Left lobe of liver (tissue), 2 donors: ENCODE measurements around the gene IGF2BP2. TPM values are rescaled to one million over a fixed set of nuclear protein-coding genes. Genes with fewer than 3 reads are reported as not detected.

ENCODE experiments used
- ATAC-seq: fragments of 200-7000 bp; cut with Tn5 transposase; one replicate; pipeline ENCODE4 v1.9.1; 2020; ENCODE audit warnings: mild to moderate bottlenecking, moderate library complexity
- DNase-seq: peaks from one replicate; pipeline ENCODE4 v3.0.0-alpha.2; 2020; ENCODE audit warnings: low spot score
- total RNA-seq: library from RNA; stranded (reverse); gene quantifications from one replicate; pipeline ENCODE4 v1.2.1, GENCODE V29; 2021
- donor health status: DM: no; HTN: no; CAD: no; lungs with moderate emphysema.
- donor health status: DM: no; HTN: yes; CAD: no.

Gene IGF2BP2
- total RNA-seq, 1 donor from 2014 or later = 1.2 TPM

- DNase-seq (no peak), ATAC-seq (no peak)
Measured at GRCh38 chr3:185594073-185594472, 230.8 kb downstream of the IGF2BP2 start.

Other genes with a start within 250 kb of the IGF2BP2 start
- 19.6 TPM for gene SENP2, start 238.7 kb downstream of the IGF2BP2 start, total RNA-seq
- 40.4 TPM for gene TRA2B, start 113.0 kb upstream of the IGF2BP2 start, total RNA-seq